Urothelium cell line (cell line): ENCODE data around the gene C2orf49.

Experiments used
- DNase-seq: peaks from one replicate; pipeline ENCODE4 v3.0.0; 2011; ENCODE audit warnings: low spot score, mixed read lengths
- FAIRE-seq: peaks from 2 replicates; lab custom pipeline; 2011; peaks lifted over from hg19 to GRCh38; lab: Jason Lieb, UNC

The C2orf49 gene

DNA sequence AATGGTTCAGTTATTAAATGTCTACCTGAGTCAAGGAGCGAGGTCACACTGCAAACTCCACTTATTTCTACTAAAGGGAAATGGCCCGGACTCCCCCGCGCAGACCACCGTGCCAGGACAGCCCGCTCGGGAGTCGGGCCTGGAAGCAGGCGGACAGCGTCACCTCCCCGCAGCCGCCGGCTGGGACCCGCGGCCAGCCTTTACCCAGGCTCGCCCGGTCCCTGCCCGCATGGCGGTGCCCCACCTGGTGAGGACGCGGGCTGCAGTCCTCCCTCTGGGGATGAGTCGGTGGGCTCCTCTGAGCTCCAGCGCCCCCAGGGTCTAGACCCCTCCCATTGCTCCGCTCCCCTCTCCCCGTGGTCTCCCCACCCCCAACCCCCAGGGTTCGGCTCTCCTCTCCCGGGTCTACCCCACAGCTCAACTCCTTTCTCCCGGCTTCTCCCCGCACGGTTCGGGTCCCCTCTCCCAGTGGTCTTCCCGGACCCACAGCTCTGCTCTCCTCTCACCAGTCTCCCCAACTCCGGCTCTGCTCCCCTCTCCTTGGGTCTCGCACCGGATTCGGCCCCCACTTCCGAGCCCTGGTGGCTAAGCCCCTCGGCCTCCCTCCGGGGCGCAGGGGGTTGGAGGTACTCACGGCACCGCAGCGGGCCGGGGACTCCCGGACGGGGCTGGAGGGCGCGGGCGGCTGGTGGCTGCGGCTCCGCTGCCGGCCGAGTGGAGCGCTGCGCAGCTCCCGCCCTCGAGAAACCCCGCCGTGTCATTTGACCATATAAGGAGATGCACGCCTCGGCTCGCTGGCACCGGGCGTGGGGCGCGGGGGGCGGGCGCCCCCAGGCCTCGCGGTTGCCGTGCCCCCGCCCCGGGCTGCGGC is 61.2 kb downstream of the C2orf49 start, which contains the start of gene FHL2:
Gene FHL2 (minus strand): TSS at position 716 of the 871 bp plus-strand sequence. CDS start 12,535 bp downstream, outside the sequence.
- FAIRE-seq (no peak), DNase-seq (peak; percentile 90)
